DOHH2 (cell line): ENCODE results near the gene KRTAP10-5.

Source experiments
- H3F3A ChIP-seq: fragments of 200-600 bp; sonication (generic), shearing (Covaris generic); 2 replicates; pipeline ENCODE4 v1.6.0; 2016; ENCODE audit warnings: antibody characterized with exemption, mild to moderate bottlenecking; ENCODE audit not compliant: control insufficient read depth, insufficient read depth
- H3K27ac ChIP-seq: fragments of 200-600 bp; sonication (generic); 2 replicates; pipeline ENCODE4 v1.5.1; 2014; ENCODE audit warnings: low read depth, mild to moderate bottlenecking, low read length, moderate library complexity
- H3K27me3 ChIP-seq: fragments of 200-600 bp; sonication (generic); 2 replicates; pipeline ENCODE4 v1.6.1; 2014; ENCODE audit warnings: mild to moderate bottlenecking, low read length, mixed read lengths; ENCODE audit not compliant: control insufficient read depth
- H3K36me3 ChIP-seq: fragments of 200-600 bp; sonication (generic); 2 replicates; pipeline ENCODE4 v1.6.1; 2014; ENCODE audit warnings: mild to moderate bottlenecking, low read length, moderate library complexity, mixed read lengths; ENCODE audit not compliant: control insufficient read depth
- H3K4me1 ChIP-seq: fragments of 200-600 bp; sonication (generic); 2 replicates; pipeline ENCODE4 v1.6.1; 2014; ENCODE audit warnings: mild to moderate bottlenecking, low read length, mixed read lengths; ENCODE audit not compliant: control insufficient read depth
- H3K4me2 ChIP-seq: fragments of 200-600 bp; sonication (generic); 2 replicates; pipeline ENCODE4 v1.6.0; 2014; ENCODE audit warnings: mild to moderate bottlenecking, low read length, moderate library complexity
- H3K4me3 ChIP-seq: fragments of 200-600 bp; sonication (generic); 2 replicates; pipeline ENCODE4 v1.5.1; 2014; ENCODE audit warnings: mild to moderate bottlenecking, low read length, mixed read lengths
- H3K79me2 ChIP-seq: fragments of 200-600 bp; sonication (generic); 2 replicates; pipeline ENCODE4 v1.6.1; 2014; ENCODE audit warnings: mild to moderate bottlenecking, low read length, mixed read lengths; ENCODE audit not compliant: control insufficient read depth
- H3K9me2 ChIP-seq: fragments of 200-600 bp; sonication (generic); replicated peaks from 2 replicates; pipeline ENCODE4 v1.6.1; 2014; ENCODE audit warnings: mild to moderate bottlenecking, low read length, mixed read lengths; ENCODE audit not compliant: control insufficient read depth
- H3K9me3 ChIP-seq: fragments of 200-600 bp; sonication (generic); 2 replicates; pipeline ENCODE4 v1.6.1; 2014; ENCODE audit warnings: antibody characterized with exemption, low read length, mixed read lengths; ENCODE audit not compliant: control insufficient read depth, insufficient read depth
- H4K20me1 ChIP-seq: fragments of 200-600 bp; sonication (generic); 2 replicates; pipeline ENCODE4 v1.6.0; 2014; ENCODE audit warnings: low read depth, mild to moderate bottlenecking, antibody characterized with exemption, low read length, moderate library complexity; ENCODE audit not compliant: control insufficient read depth, insufficient read depth
- CTCF ChIP-seq: fragments of 200-600 bp; sonication (generic); IDR thresholded peaks from one replicate; pipeline ENCODE4 v1.5.1; 2014; ENCODE audit warnings: antibody characterized with exemption, mild to moderate bottlenecking, low read depth, low read length; ENCODE audit not compliant: poor library complexity, severe bottlenecking
- EZH2phosphoT487 ChIP-seq: fragments of 200-600 bp; sonication (generic); IDR thresholded peaks from 2 replicates; pipeline ENCODE4 v1.6.1; 2017; ENCODE audit warnings: borderline replicate concordance, mild to moderate bottlenecking, antibody characterized with exemption, low read length, moderate library complexity, mixed read lengths

KRTAP10-5 gene

GRCh38 chr21:44614961-44615391 lies 34.6 kb upstream of the KRTAP10-5 start:
- no peaks in the 10 kb centered on the region for H3F3A ChIP-seq
- peaks cover 21% of the 10 kb centered on the region for H3K9me3 ChIP-seq
- H3K27ac ChIP-seq: no peak overlapping the region
- no peaks in the 10 kb centered on the region for H4K20me1 ChIP-seq
- H3K4me1 ChIP-seq: peaks cover 11% of the 10 kb centered on the region
- no peak overlapping the region for H3K4me3 ChIP-seq
- H3K79me2 ChIP-seq: no peaks in the 10 kb centered on the region
- H3K4me2 ChIP-seq: no peak overlapping the region
- TF ChIP-seq CTCF (no peak), EZH2phosphoT487 (no peak)
- no peaks in the 10 kb centered on the region for H3K36me3 ChIP-seq
- no peaks in the 10 kb centered on the region for H3K9me2 ChIP-seq
- no peaks in the 10 kb centered on the region for H3K27me3 ChIP-seq

GRCh38 chr21:44614161-44614631 lies 33.8 kb upstream of the KRTAP10-5 start:
- no peak overlapping the region for H3K4me3 ChIP-seq

GRCh38 chr21:44613386-44614155 lies 33.2 kb upstream of the KRTAP10-5 start:
- Histone ChIP-seq H3K4me1 (peaks cover 4% of the 10 kb centered on the region), H3K27ac (no peak overlapping the region), H3K79me2 (no peaks in the 10 kb centered on the region), H4K20me1 (no peaks in the 10 kb centered on the region), H3K36me3 (no peaks in the 10 kb centered on the region), H3K9me3 (peaks cover 17% of the 10 kb centered on the region), H3K4me2 (no peak overlapping the region), H3K9me2 (no peaks in the 10 kb centered on the region), H3K4me3 (no peak overlapping the region), H3K27me3 (no peaks in the 10 kb centered on the region), H3F3A (no peaks in the 10 kb centered on the region)
- no peak for TF ChIP-seq EZH2phosphoT487
- TF ChIP-seq CTCF: no peak

More at GRCh38 chr21:44614161-44614631, 33.8 kb upstream of the KRTAP10-5 start:
- Histone ChIP-seq H3K27ac (no peak overlapping the region), H4K20me1 (no peaks in the 10 kb centered on the region), H3K36me3 (no peaks in the 10 kb centered on the region), H3K9me3 (peaks cover 15% of the 10 kb centered on the region), H3K9me2 (no peaks in the 10 kb centered on the region), H3K4me2 (no peak overlapping the region), H3F3A (no peaks in the 10 kb centered on the region), H3K27me3 (no peaks in the 10 kb centered on the region), H3K79me2 (no peaks in the 10 kb centered on the region), H3K4me1 (peaks cover 10% of the 10 kb centered on the region)
- TF ChIP-seq CTCF: no peak
- TF ChIP-seq EZH2phosphoT487: no peak
